HG02938 (cell line): ENCODE results near the gene PLA2G4A.

Experiments used
- ATAC-seq: cut with Tn5 transposase; IDR thresholded peaks from one replicate; pipeline ENCODE4 v1.9.1; 2021; ENCODE audit warnings: mild to moderate bottlenecking, moderate library complexity; ENCODE audit not compliant: unreplicated experiment

The PLA2G4A gene

GRCh38 chr1:186828611-186829454, at the start of gene PLA2G4A:
PLA2G4A (plus strand) TSS chr1:186828949; CDS start chr1:186854355, 25,406 bp downstream.
- peak; percentile 84 for ATAC-seq

- ATAC-seq = no peak
Observed at GRCh38 chr1:186780076-186780475, 48.7 kb upstream of the PLA2G4A start.

GRCh38 chr1:186781730-186782129, 47.0 kb upstream of the PLA2G4A start:
- ATAC-seq = no peak

- ATAC-seq = no peak
Observed at GRCh38 chr1:186782791-186783190, 46.0 kb upstream of the PLA2G4A start.

GRCh38 chr1:186783193-186783592, 45.6 kb upstream of the PLA2G4A start:
- ATAC-seq = no peak

- no peak for ATAC-seq
Observed at GRCh38 chr1:186785503-186785902, 43.2 kb upstream of the PLA2G4A start.

- ATAC-seq = no peak
Observed at GRCh38 chr1:186790101-186790500, 38.6 kb upstream of the PLA2G4A start.

GRCh38 chr1:186792870-186793581, 35.7 kb upstream of the PLA2G4A start:
- ATAC-seq = peak; percentile 66

- ATAC-seq = peak; percentile 41
Observed at GRCh38 chr1:186793582-186793927, 35.2 kb upstream of the PLA2G4A start.

GRCh38 chr1:186798960-186799688, 29.6 kb upstream of the PLA2G4A start:
- ATAC-seq = no peak

- ATAC-seq = peak; percentile 96
Observed at GRCh38 chr1:186799689-186800054, 29.1 kb upstream of the PLA2G4A start.

GRCh38 chr1:186802388-186802787, 26.4 kb upstream of the PLA2G4A start:
- ATAC-seq = no peak

- ATAC-seq = no peak
Observed at GRCh38 chr1:186804679-186805078, 24.1 kb upstream of the PLA2G4A start.

GRCh38 chr1:186806477-186806876, 22.3 kb upstream of the PLA2G4A start:
- no peak for ATAC-seq

- ATAC-seq = no peak
Observed at GRCh38 chr1:186807163-186807562, 21.6 kb upstream of the PLA2G4A start.

GRCh38 chr1:186811892-186812291, 16.9 kb upstream of the PLA2G4A start:
- no peak for ATAC-seq

- ATAC-seq = no peak
Observed at GRCh38 chr1:186812570-186812969, 16.2 kb upstream of the PLA2G4A start.

GRCh38 chr1:186813420-186813819, 15.3 kb upstream of the PLA2G4A start:
- ATAC-seq = no peak

- peak; percentile 86 for ATAC-seq
Observed at GRCh38 chr1:186819126-186819525, 9.6 kb upstream of the PLA2G4A start.

- peak; percentile 34 for ATAC-seq
Observed at GRCh38 chr1:186819563-186819962, 9.2 kb upstream of the PLA2G4A start.
